Vagina (tissue), 2 donors: ENCODE results near the gene PHLDA2.

Experiments
- CTCF ChIP-seq, 3 experiments: fragments of 450-650 bp in 2 of 3; fragments of 200-600 bp in 1 of 3; sonication (generic) in 1 of 3; IDR thresholded peaks; one replicate each; pipeline ENCODE4 v1.5.1; 2017 to 2019; ENCODE audit warnings: antibody characterized with exemption in 3 of 3, mild to moderate bottlenecking in 2 of 3, moderate library complexity in 2 of 3
- POLR2A ChIP-seq, 2 donors: fragments of 450-650 bp; IDR thresholded peaks; one replicate each; pipeline ENCODE4 v1.6.1; 2017; ENCODE audit warnings: antibody characterized with exemption in 2 of 2, mild to moderate bottlenecking in 2 of 2, moderate library complexity in 2 of 2
- POLR2AphosphoS5 ChIP-seq, 2 donors: sonication (generic); formaldehyde crosslinking; IDR thresholded peaks; one replicate each; pipeline ENCODE4 v1.9.0; 2017; ENCODE audit warnings: antibody characterized with exemption in 2 of 2, mild to moderate bottlenecking in 2 of 2, low read depth in 1 of 2; ENCODE audit not compliant: insufficient read depth in 1 of 2

- TF ChIP-seq CTCF (IDR thresholded peaks at IDR 0.05) (no peak), POLR2AphosphoS5 (IDR thresholded peaks at IDR 0.05; ENCODE audit: insufficient read depth in 1 of 2, low read depth in 1 of 2) (no peak), POLR2A (IDR thresholded peaks at IDR 0.05) (no peak)
These were observed 15.3 kb upstream of the PHLDA2 start for GRCh38 chr11:2944530-2944929.
